SK-N-SH (cell line): ENCODE measurements around the gene KCNAB1. TPM values are rescaled to one million over a fixed set of nuclear protein-coding genes. Genes with fewer than 3 reads are reported as not detected.

Experiments used
- CTCF ChIA-PET: fragments of 300-600, 350-600 bp; formaldehyde crosslinking; extraction: SDS; loops from one replicate; lab custom pipeline; 2021; lab: Yijun Ruan, JAX
- POLR2A ChIA-PET: fragments of 350-600 bp; sonication (Branson Sonifier 250); formaldehyde crosslinking; extraction: SDS; loops from one replicate; lab custom pipeline; 2020; ENCODE audit warnings: antibody characterized with exemption, inconsistent platforms; lab: Yijun Ruan, JAX
- DNase-seq: peaks from one replicate; pipeline ENCODE4 v3.0.0; 2012
- H2AFZ ChIP-seq: fragments of 200-600 bp; sonication (generic); 2 replicates; pipeline ENCODE4 v1.8.1; 2016; ENCODE audit warnings: antibody characterized with exemption, mild to moderate bottlenecking, low read depth
- H3F3A ChIP-seq: fragments of 200-600 bp; sonication (generic); replicated peaks from 2 replicates; pipeline ENCODE3; 2016; ENCODE audit warnings: antibody characterized with exemption, mild to moderate bottlenecking; ENCODE audit not compliant: insufficient read depth
- H3K27ac ChIP-seq, 2 experiments: fragments of 200-500 bp in 1 of 2; fragments of 200-600 bp in 1 of 2; sonication (Bioruptor generic) in 1 of 2; sonication (generic), shearing (Covaris generic) in 1 of 2; 2 replicates each; pipeline versions ENCODE4 v1.5.1 to v1.6.1; 2014 to 2016; ENCODE audit warnings: low read depth in 2 of 2, inconsistent platforms in 1 of 2, low read length in 1 of 2, mild to moderate bottlenecking in 1 of 2, mixed read lengths in 1 of 2
- H3K27me3 ChIP-seq: fragments of 200-600 bp; sonication (generic), shearing (Covaris generic); 2 replicates; pipeline ENCODE4 v1.6.1; 2016; ENCODE audit warnings: mixed run types; ENCODE audit not compliant: insufficient read depth
- H3K36me3 ChIP-seq, 2 experiments: fragments of 200-500 bp in 1 of 2; fragments of 200-600 bp in 1 of 2; sonication (Bioruptor generic) in 1 of 2; sonication (generic) in 1 of 2; replicated peaks in 1 of 2; 2 replicates each; pipeline versions ENCODE3 to v1.5.1; 2014 to 2016; ENCODE audit warnings: low read length in 1 of 2, mild to moderate bottlenecking in 1 of 2; ENCODE audit not compliant: insufficient read depth in 2 of 2, control insufficient read depth in 1 of 2
- H3K4me1 ChIP-seq, 2 experiments: fragments of 200-500 bp in 1 of 2; fragments of 200-600 bp in 1 of 2; sonication (Bioruptor generic) in 1 of 2; sonication (generic), shearing (Covaris generic) in 1 of 2; 2 replicates each; pipeline versions ENCODE4 v1.5.1 to v1.6.1; 2014 to 2016; ENCODE audit warnings: low read depth in 1 of 2, low read length in 1 of 2, mixed run types in 1 of 2; ENCODE audit not compliant: insufficient read depth in 2 of 2, control insufficient read depth in 1 of 2
- H3K4me2 ChIP-seq: fragments of 200-600 bp; sonication (generic), shearing (Covaris generic); 2 replicates; pipeline ENCODE4 v1.6.1; 2017; ENCODE audit warnings: mixed run types
- H3K4me3 ChIP-seq, 2 experiments: fragments of 200-500 bp in 1 of 2; fragments of 200-600 bp in 1 of 2; sonication (Bioruptor generic) in 1 of 2; sonication (generic), shearing (Covaris generic) in 1 of 2; 2 replicates each; pipeline versions ENCODE4 v1.5.1 to v1.8.1; 2014 to 2016; ENCODE audit warnings: low read depth in 2 of 2, inconsistent platforms in 1 of 2, low read length in 1 of 2, mild to moderate bottlenecking in 1 of 2, mixed read lengths in 1 of 2, moderate library complexity in 1 of 2
- H3K79me2 ChIP-seq: fragments of 200-600 bp; sonication (generic); 2 replicates; pipeline ENCODE4 v1.8.1; 2017; ENCODE audit warnings: mild to moderate bottlenecking; ENCODE audit not compliant: insufficient read depth
- H3K9ac ChIP-seq: fragments of 200-600 bp; sonication (generic); 2 replicates; pipeline ENCODE4 v1.6.1; 2017; ENCODE audit warnings: mixed run types
- H3K9me2 ChIP-seq: fragments of 200-600 bp; sonication (generic); 2 replicates; pipeline ENCODE4 v1.6.1; 2017; ENCODE audit warnings: mixed run types
- H3K9me3 ChIP-seq: fragments of 200-600 bp; sonication (generic); 2 replicates; pipeline ENCODE4 v1.6.1; 2017; ENCODE audit warnings: mixed run types, mild to moderate bottlenecking, moderate library complexity
- H4K20me1 ChIP-seq: fragments of 200-600 bp; sonication (generic); 2 replicates; pipeline ENCODE4 v1.6.1; 2017; ENCODE audit warnings: mild to moderate bottlenecking, mixed run types; ENCODE audit not compliant: insufficient read depth
- CTCF ChIP-seq: fragments of 200-600 bp; sonication (generic); IDR thresholded peaks from 2 replicates; pipeline ENCODE4 v1.6.1; 2017; ENCODE audit warnings: antibody characterized with exemption, mild to moderate bottlenecking, moderate library complexity
- EP300 ChIP-seq, 2 experiments: IDR thresholded peaks; 2 replicates each; pipeline versions ENCODE4 v1.4.0 to v1.6.1; 2012; ENCODE audit warnings: borderline replicate concordance in 1 of 2, low read depth in 1 of 2, low read length in 1 of 2
- EZH2phosphoT487 ChIP-seq: fragments of 200-600 bp; sonication (generic); IDR thresholded peaks from 2 replicates; pipeline ENCODE4 v1.6.1; 2017; ENCODE audit warnings: low read depth, mixed run types, mild to moderate bottlenecking, antibody characterized with exemption, moderate library complexity, borderline replicate concordance
- FOXM1 ChIP-seq: IDR thresholded peaks from 2 replicates; pipeline ENCODE4 v1.4.0; 2012; ENCODE audit warnings: low read depth, mild to moderate bottlenecking
- GABPA ChIP-seq: IDR thresholded peaks from 2 replicates; pipeline ENCODE4 v1.4.0; 2012; ENCODE audit warnings: low read depth, mild to moderate bottlenecking
- GATA2 ChIP-seq: sonication (generic); formaldehyde crosslinking; IDR thresholded peaks from 2 replicates; pipeline ENCODE4 v1.5.0; 2020; ENCODE audit warnings: mild to moderate bottlenecking, missing genetic modification reagents
- JUND ChIP-seq: IDR thresholded peaks from 2 replicates; pipeline ENCODE4 v1.4.0; 2012
- MAX ChIP-seq: IDR thresholded peaks from 2 replicates; pipeline ENCODE4 v1.4.0; 2012; ENCODE audit warnings: low read depth
- MEF2A ChIP-seq: IDR thresholded peaks from 2 replicates; pipeline ENCODE4 v1.4.0; 2012; ENCODE audit warnings: low read depth, borderline replicate concordance
- PBX3 ChIP-seq: IDR thresholded peaks from 2 replicates; pipeline ENCODE4; 2012
- RXRA ChIP-seq: IDR thresholded peaks from 2 replicates; pipeline ENCODE4 v1.4.0; 2012; ENCODE audit warnings: low read depth, mild to moderate bottlenecking, borderline replicate concordance
- SMC3 ChIP-seq: IDR thresholded peaks from 2 replicates; pipeline ENCODE4 v1.6.1; 2012; ENCODE audit warnings: low read depth, low read length, improper control_type of control experiment
- TCF12 ChIP-seq: IDR thresholded peaks from 2 replicates; pipeline ENCODE4 v1.4.0; 2012
- USF1 ChIP-seq: IDR thresholded peaks from 2 replicates; pipeline ENCODE4 v1.4.0; 2012; ENCODE audit warnings: low read depth, borderline replicate concordance
- WGBS: methylation state at CpG from one replicate; pipeline ENCODE4 v1.1.6; 2017; ENCODE audit warnings: low lambda C conversion rate; 5-methylcytosine and 5-hydroxymethylcytosine counted together
- polyA plus RNA-seq, 3 experiments: library from polyadenylated mRNA; depleted of rRNA; stranded (reverse); fragments of >200 nt; gene quantifications; 2 replicates each; pipeline ENCODE4 v1.2.3, GENCODE V29; 2012

KCNAB1 gene
- polyA plus RNA-seq, 1 of the 3 experiments (the other 2 are of a cell fraction) = 82.1 TPM

- no peak overlapping the region for H3K4me2 ChIP-seq
- POLR2A ChIA-PET = no interaction called here
- CTCF ChIA-PET = interaction anchor here (0.9 to 5.9 kb wide), 3 partner anchors 19 to 377 kb away, joined by 3 to 37 read pairs (median 3); no protein-coding TSS in a partner anchor
Observed at GRCh38 chr3:156131799-156132198, 11.4 kb downstream of the KCNAB1 start.

GRCh38 chr3:156132313-156132712 lies 11.9 kb downstream of the KCNAB1 start:
- ChIA-PET POLR2A (no interaction called here), CTCF (interaction anchor here (0.6 to 5.9 kb wide), 6 partner anchors 11 to 409 kb away, joined by 3 to 37 read pairs (median 4); no protein-coding TSS in a partner anchor)
- no peaks in the 10 kb centered on the region for H4K20me1 ChIP-seq

More at GRCh38 chr3:156131799-156132198, 11.4 kb downstream of the KCNAB1 start:
- Histone ChIP-seq H3K4me3 (no peak overlapping the region), H3K9ac (no peak overlapping the region), H3K79me2 (no peaks in the 10 kb centered on the region), H3K9me2 (no peaks in the 10 kb centered on the region), H3K4me1 (peaks cover 0 to 2% of the 10 kb centered on the region in 2 experiments; a peak in 1 of 4 replicates), H4K20me1 (no peaks in the 10 kb centered on the region), H2AFZ (no peak overlapping the region), H3K9me3 (no peaks in the 10 kb centered on the region), H3K36me3 (no peaks in the 10 kb centered on the region), H3F3A (no peaks in the 10 kb centered on the region), H3K27ac (no peak overlapping the region), H3K27me3 (no peaks in the 10 kb centered on the region; the same call in 1 of the 2 replicates)
- no peak for DNase-seq
- no peak for TF ChIP-seq MEF2A

More at GRCh38 chr3:156132313-156132712, 11.9 kb downstream of the KCNAB1 start:
- no peaks in the 10 kb centered on the region for H3K79me2 ChIP-seq
- H2AFZ ChIP-seq = no peak overlapping the region
- no peaks in the 10 kb centered on the region for H3K9me3 ChIP-seq
- TF ChIP-seq TCF12 = no peak
- no peak for TF ChIP-seq PBX3
- no peak for TF ChIP-seq RXRA
- no peak for TF ChIP-seq EP300 (IDR thresholded peaks at IDR 0.05; ENCODE audit: borderline replicate concordance in 1 of 2, low read depth in 1 of 2, low read length in 1 of 2)
- no peak for TF ChIP-seq SMC3
- no peak for TF ChIP-seq MAX
- TF ChIP-seq GATA2 (CRISPR knock-in tag) = no peak
- TF ChIP-seq GABPA = no peak
- TF ChIP-seq USF1 = no peak
- TF ChIP-seq CTCF = no peak
- no peak for TF ChIP-seq EZH2phosphoT487
- TF ChIP-seq FOXM1 = no peak
- TF ChIP-seq JUND = no peak
- no peak overlapping the region for H3K27ac ChIP-seq
- WGBS = 50% methylated on average over 1 of the region's 1 CpG
- H3K9me2 ChIP-seq = no peaks in the 10 kb centered on the region
- H3K36me3 ChIP-seq = no peaks in the 10 kb centered on the region
- no peaks in the 10 kb centered on the region; the same call in 1 of the 2 replicates for H3K27me3 ChIP-seq
- H3K9ac ChIP-seq = no peak overlapping the region
- DNase-seq = no peak
- no peak overlapping the region for H3K4me3 ChIP-seq
- H3F3A ChIP-seq = no peaks in the 10 kb centered on the region
- H3K4me1 ChIP-seq = peaks cover 0 to 2% of the 10 kb centered on the region in 2 experiments; a peak in 1 of 4 replicates
- no peak overlapping the region for H3K4me2 ChIP-seq
